SK-N-SH (cell line): Measurements from ENCODE around the gene NOX5. TPM values are rescaled to one million over a fixed set of nuclear protein-coding genes. Genes with fewer than 3 reads are reported as not detected.

Experiments
- CTCF ChIA-PET: fragments of 300-600, 350-600 bp; formaldehyde crosslinking; extraction: SDS; loops from one replicate; lab custom pipeline; 2021; lab: Yijun Ruan, JAX
- POLR2A ChIA-PET: fragments of 350-600 bp; sonication (Branson Sonifier 250); formaldehyde crosslinking; extraction: SDS; loops from one replicate; lab custom pipeline; 2020; ENCODE audit warnings: antibody characterized with exemption, inconsistent platforms; lab: Yijun Ruan, JAX
- DNase-seq: peaks from one replicate; pipeline ENCODE4 v3.0.0; 2012
- H2AFZ ChIP-seq: fragments of 200-600 bp; sonication (generic); 2 replicates; pipeline ENCODE4 v1.8.1; 2016; ENCODE audit warnings: antibody characterized with exemption, mild to moderate bottlenecking, low read depth
- H3F3A ChIP-seq: fragments of 200-600 bp; sonication (generic); replicated peaks from 2 replicates; pipeline ENCODE3; 2016; ENCODE audit warnings: antibody characterized with exemption, mild to moderate bottlenecking; ENCODE audit not compliant: insufficient read depth
- H3K27ac ChIP-seq, 2 experiments: fragments of 200-500 bp in 1 of 2; fragments of 200-600 bp in 1 of 2; sonication (Bioruptor generic) in 1 of 2; sonication (generic), shearing (Covaris generic) in 1 of 2; 2 replicates each; pipeline versions ENCODE4 v1.5.1 to v1.6.1; 2014 to 2016; ENCODE audit warnings: low read depth in 2 of 2, inconsistent platforms in 1 of 2, low read length in 1 of 2, mild to moderate bottlenecking in 1 of 2, mixed read lengths in 1 of 2
- H3K27me3 ChIP-seq: fragments of 200-600 bp; sonication (generic), shearing (Covaris generic); 2 replicates; pipeline ENCODE4 v1.6.1; 2016; ENCODE audit warnings: mixed run types; ENCODE audit not compliant: insufficient read depth
- H3K36me3 ChIP-seq, 2 experiments: fragments of 200-500 bp in 1 of 2; fragments of 200-600 bp in 1 of 2; sonication (Bioruptor generic) in 1 of 2; sonication (generic) in 1 of 2; replicated peaks in 1 of 2; 2 replicates each; pipeline versions ENCODE3 to v1.5.1; 2014 to 2016; ENCODE audit warnings: low read length in 1 of 2, mild to moderate bottlenecking in 1 of 2; ENCODE audit not compliant: insufficient read depth in 2 of 2, control insufficient read depth in 1 of 2
- H3K4me1 ChIP-seq, 2 experiments: fragments of 200-500 bp in 1 of 2; fragments of 200-600 bp in 1 of 2; sonication (Bioruptor generic) in 1 of 2; sonication (generic), shearing (Covaris generic) in 1 of 2; 2 replicates each; pipeline versions ENCODE4 v1.5.1 to v1.6.1; 2014 to 2016; ENCODE audit warnings: low read depth in 1 of 2, low read length in 1 of 2, mixed run types in 1 of 2; ENCODE audit not compliant: insufficient read depth in 2 of 2, control insufficient read depth in 1 of 2
- H3K4me2 ChIP-seq: fragments of 200-600 bp; sonication (generic), shearing (Covaris generic); 2 replicates; pipeline ENCODE4 v1.6.1; 2017; ENCODE audit warnings: mixed run types
- H3K4me3 ChIP-seq, 2 experiments: fragments of 200-500 bp in 1 of 2; fragments of 200-600 bp in 1 of 2; sonication (Bioruptor generic) in 1 of 2; sonication (generic), shearing (Covaris generic) in 1 of 2; 2 replicates each; pipeline versions ENCODE4 v1.5.1 to v1.8.1; 2014 to 2016; ENCODE audit warnings: low read depth in 2 of 2, inconsistent platforms in 1 of 2, low read length in 1 of 2, mild to moderate bottlenecking in 1 of 2, mixed read lengths in 1 of 2, moderate library complexity in 1 of 2
- H3K79me2 ChIP-seq: fragments of 200-600 bp; sonication (generic); 2 replicates; pipeline ENCODE4 v1.8.1; 2017; ENCODE audit warnings: mild to moderate bottlenecking; ENCODE audit not compliant: insufficient read depth
- H3K9ac ChIP-seq: fragments of 200-600 bp; sonication (generic); 2 replicates; pipeline ENCODE4 v1.6.1; 2017; ENCODE audit warnings: mixed run types
- H3K9me2 ChIP-seq: fragments of 200-600 bp; sonication (generic); 2 replicates; pipeline ENCODE4 v1.6.1; 2017; ENCODE audit warnings: mixed run types
- H3K9me3 ChIP-seq: fragments of 200-600 bp; sonication (generic); 2 replicates; pipeline ENCODE4 v1.6.1; 2017; ENCODE audit warnings: mixed run types, mild to moderate bottlenecking, moderate library complexity
- H4K20me1 ChIP-seq: fragments of 200-600 bp; sonication (generic); 2 replicates; pipeline ENCODE4 v1.6.1; 2017; ENCODE audit warnings: mild to moderate bottlenecking, mixed run types; ENCODE audit not compliant: insufficient read depth
- CTCF ChIP-seq: fragments of 200-600 bp; sonication (generic); IDR thresholded peaks from 2 replicates; pipeline ENCODE4 v1.6.1; 2017; ENCODE audit warnings: antibody characterized with exemption, mild to moderate bottlenecking, moderate library complexity
- ELF1 ChIP-seq: IDR thresholded peaks from 2 replicates; pipeline ENCODE4 v1.4.0; 2012
- EP300 ChIP-seq, 2 experiments: IDR thresholded peaks; 2 replicates each; pipeline versions ENCODE4 v1.4.0 to v1.6.1; 2012; ENCODE audit warnings: borderline replicate concordance in 1 of 2, low read depth in 1 of 2, low read length in 1 of 2
- FOSL2 ChIP-seq: IDR thresholded peaks from 2 replicates; pipeline ENCODE4 v1.4.0; 2012; ENCODE audit warnings: low read depth, mild to moderate bottlenecking, moderate library complexity, borderline replicate concordance
- FOXJ3 ChIP-seq: sonication (generic); formaldehyde crosslinking; IDR thresholded peaks from 2 replicates; pipeline ENCODE4 v1.5.1; 2020; ENCODE audit warnings: mild to moderate bottlenecking, missing genetic modification reagents
- FOXM1 ChIP-seq: IDR thresholded peaks from 2 replicates; pipeline ENCODE4 v1.4.0; 2012; ENCODE audit warnings: low read depth, mild to moderate bottlenecking
- JUND ChIP-seq: IDR thresholded peaks from 2 replicates; pipeline ENCODE4 v1.4.0; 2012
- MAX ChIP-seq: IDR thresholded peaks from 2 replicates; pipeline ENCODE4 v1.4.0; 2012; ENCODE audit warnings: low read depth
- MXI1 ChIP-seq: IDR thresholded peaks from 2 replicates; pipeline ENCODE4 v1.6.1; 2012; ENCODE audit warnings: mild to moderate bottlenecking, low read depth, low read length, improper control_type of control experiment
- NRF1 ChIP-seq: IDR thresholded peaks from 2 replicates; pipeline ENCODE4 v1.6.1; 2012; ENCODE audit warnings: low read depth, mild to moderate bottlenecking, low read length
- POLR2AphosphoS5 ChIP-seq: IDR thresholded peaks from 2 replicates; pipeline ENCODE4 v1.6.1; 2012; ENCODE audit warnings: low read depth, low read length
- RAD21 ChIP-seq: IDR thresholded peaks from 2 replicates; pipeline ENCODE4 v1.6.1; 2012; ENCODE audit warnings: mild to moderate bottlenecking, low read length
- REST ChIP-seq: IDR thresholded peaks from 2 replicates; pipeline ENCODE4 v1.6.1; 2012; ENCODE audit warnings: mild to moderate bottlenecking, low read depth, low read length, moderate library complexity
- RFX5 ChIP-seq: IDR thresholded peaks from 2 replicates; pipeline ENCODE4 v1.6.1; 2012; ENCODE audit warnings: mild to moderate bottlenecking, improper control_type of control experiment, low read length
- SIN3A ChIP-seq: IDR thresholded peaks from 2 replicates; pipeline ENCODE4 v1.6.1; 2012; ENCODE audit warnings: low read depth, mild to moderate bottlenecking, low read length, moderate library complexity, borderline replicate concordance
- SMC3 ChIP-seq: IDR thresholded peaks from 2 replicates; pipeline ENCODE4 v1.6.1; 2012; ENCODE audit warnings: low read depth, low read length, improper control_type of control experiment
- TCF12 ChIP-seq: IDR thresholded peaks from 2 replicates; pipeline ENCODE4 v1.4.0; 2012
- TEAD4 ChIP-seq: IDR thresholded peaks from 2 replicates; pipeline ENCODE4 v1.4.0; 2012; ENCODE audit warnings: mild to moderate bottlenecking, borderline replicate concordance; ENCODE audit not compliant: insufficient read depth
- USF1 ChIP-seq: IDR thresholded peaks from 2 replicates; pipeline ENCODE4 v1.4.0; 2012; ENCODE audit warnings: low read depth, borderline replicate concordance
- YY1 ChIP-seq: IDR thresholded peaks from 2 replicates; pipeline ENCODE4 v1.4.0; 2012; ENCODE audit warnings: low read depth, mild to moderate bottlenecking
- WGBS: methylation state at CpG from one replicate; pipeline ENCODE4 v1.1.6; 2017; ENCODE audit warnings: low lambda C conversion rate; 5-methylcytosine and 5-hydroxymethylcytosine counted together
- polyA plus RNA-seq, 3 experiments: library from polyadenylated mRNA; depleted of rRNA; stranded (reverse); fragments of >200 nt; gene quantifications; 2 replicates each; pipeline ENCODE4 v1.2.3, GENCODE V29; 2012

Gene NOX5
- polyA plus RNA-seq, 1 of the 3 experiments (the other 2 are of a cell fraction), result 0.05 TPM

- H3K79me2 ChIP-seq, result no peaks in the 10 kb centered on the region
- no peak overlapping the region for H3K4me3 ChIP-seq
- peaks cover 0 to 5% of the 10 kb centered on the region in 2 experiments; a peak in 1 of 4 replicates for H3K4me1 ChIP-seq
- H3K9me3 ChIP-seq, result no peaks in the 10 kb centered on the region
- H3K27ac ChIP-seq, result no peak overlapping the region
- H2AFZ ChIP-seq, result no peak overlapping the region
- no peak for TF ChIP-seq FOSL2
- TF ChIP-seq POLR2AphosphoS5, result no peak
- TF ChIP-seq SIN3A, result no peak
- TF ChIP-seq EP300 (IDR thresholded peaks at IDR 0.05; ENCODE audit: borderline replicate concordance in 1 of 2, low read depth in 1 of 2, low read length in 1 of 2), result no peak
- TF ChIP-seq TEAD4, result no peak
- TF ChIP-seq JUND, result no peak
- no peak for TF ChIP-seq RAD21
- TF ChIP-seq SMC3, result no peak
- no peak for TF ChIP-seq NRF1
- no peak for TF ChIP-seq USF1
- TF ChIP-seq RFX5, result no peak
- no peak for TF ChIP-seq MAX
- no peak for TF ChIP-seq FOXM1
- no peak for TF ChIP-seq TCF12
- TF ChIP-seq MXI1, result no peak
- TF ChIP-seq FOXJ3 (CRISPR knock-in tag), result no peak
- no peak for TF ChIP-seq CTCF
- no peak for TF ChIP-seq REST
- TF ChIP-seq ELF1, result no peak
- no peak for TF ChIP-seq YY1
- H3K27me3 ChIP-seq, result no peaks in the 10 kb centered on the region
- no peak overlapping the region for H3K9ac ChIP-seq
- ChIA-PET CTCF (interaction anchor here (1.0 kb wide), 1 partner anchor 27 kb away, joined by 3 read pairs; no protein-coding TSS in a partner anchor), POLR2A (no interaction called here)
- WGBS, result 58% methylated on average over 2 of the region's 2 CpGs
- H3F3A ChIP-seq, result no peaks in the 10 kb centered on the region
- H3K9me2 ChIP-seq, result no peaks in the 10 kb centered on the region
- no peaks in the 10 kb centered on the region for H4K20me1 ChIP-seq
- no peak for DNase-seq
- no peak overlapping the region for H3K4me2 ChIP-seq
- no peaks in the 10 kb centered on the region for H3K36me3 ChIP-seq
Observed at GRCh38 chr15:69004011-69004410, 10.5 kb upstream of the NOX5 start.
